ENCODE measurements around the gene B4GALT2. TPM values are rescaled to one million over a fixed set of nuclear protein-coding genes. Genes with fewer than 3 reads are reported as not detected.
A peak's percentile ranks its signal among the peaks of the same experiment; 100 is the strongest.

Gene B4GALT2
- total and polyA plus RNA-seq, 10 of the 15 experiments (the other 5 are each of a cell fraction or from before 2014, with no cell fraction given) = 0.98 to 61.0 (median 23.4) TPM

- no peak for TF ChIP-seq BCLAF1 (IDR thresholded peaks at IDR 0.05)
- TF ChIP-seq CHD2 (IDR thresholded peaks at IDR 0.05; ENCODE audit: borderline replicate concordance, low read depth, low read length) = 0 out of 2 replicates have a peak, but pooled peaks have one; percentile 38
- TF ChIP-seq JUNB (IDR thresholded peaks at IDR 0.05) = no peak
- no peak for TF ChIP-seq CEBPZ (IDR thresholded peaks at IDR 0.05; ENCODE audit: low read depth, low read length)
- TF ChIP-seq RCOR1 (conservative IDR thresholded peaks at IDR 0.05; ENCODE audit: low read depth, low read length) = no peak
- no peak for TF ChIP-seq SMC3 (IDR thresholded peaks at IDR 0.05; ENCODE audit: borderline replicate concordance, low read length)
- no peak for TF ChIP-seq PKNOX1 (IDR thresholded peaks at IDR 0.05)
- TF ChIP-seq RELB (IDR thresholded peaks at IDR 0.05; ENCODE audit: low read depth) = 0 out of 2 replicates have a peak, but pooled peaks have one; percentile 15
- no peak for TF ChIP-seq ZNF24 (IDR thresholded peaks at IDR 0.05)
- no peak for TF ChIP-seq HSF1 (IDR thresholded peaks at IDR 0.05; ENCODE audit: low read depth, low read length)
- TF ChIP-seq CUX1 (IDR thresholded peaks at IDR 0.05; ENCODE audit: insufficient replicate concordance, low read depth, low read length) = no peak
- TF ChIP-seq CHD1 (IDR thresholded peaks at IDR 0.05; ENCODE audit: low read depth, low read length) = no peak
These were observed 3.6 kb upstream of the B4GALT2 start (continued) for GRCh38 chr1:43975249-43975961.

Data from GM12878 (cell line).